Kidney (tissue), 14 donors: ENCODE results near the gene TXNDC2. TPM values are rescaled to one million over a fixed set of nuclear protein-coding genes. Genes with fewer than 3 reads are reported as not detected.

Source experiments
- DNase-seq, 5 donors: peaks; one replicate each; pipeline ENCODE4 v3.0.0-alpha.2; 2013 to 2020
- FAIRE-seq: peaks from 2 replicates; lab custom pipeline; 2012; peaks lifted over from hg19 to GRCh38; lab: Jason Lieb, UNC
- H3K27ac ChIP-seq, 2 donors: one replicate each; pipeline ENCODE4 v1.7.0; 2013; ENCODE audit warnings: low read depth in 2 of 2, low read length in 2 of 2, inconsistent platforms in 1 of 2
- H3K27me3 ChIP-seq: one replicate; pipeline ENCODE4 v1.7.1; 2013; ENCODE audit warnings: low read length, inconsistent platforms; ENCODE audit not compliant: control insufficient read depth, insufficient read depth
- H3K36me3 ChIP-seq, 3 donors: one replicate each; pipeline versions ENCODE4 v1.7.0 to v1.7.1; 2013; ENCODE audit warnings: low read length in 3 of 3, control low read depth in 1 of 3, inconsistent platforms in 1 of 3; ENCODE audit not compliant: insufficient read depth in 3 of 3, control insufficient read depth in 2 of 3
- H3K4me1 ChIP-seq, 3 donors: one replicate each; pipeline versions ENCODE4 v1.7.0 to v1.7.1; 2013; ENCODE audit warnings: low read length in 3 of 3, inconsistent platforms in 1 of 3, low read depth in 1 of 3; ENCODE audit not compliant: control insufficient read depth in 2 of 3, insufficient read depth in 2 of 3
- H3K4me3 ChIP-seq, 3 donors: one replicate each; pipeline versions ENCODE4 v1.7.0 to v1.8.1; 2013; ENCODE audit warnings: low read length in 3 of 3, control low read depth in 1 of 3, inconsistent platforms in 1 of 3
- H3K9ac ChIP-seq, 3 donors: one replicate each; pipeline versions ENCODE4 v1.7.0 to v1.7.1; 2013; ENCODE audit warnings: low read length in 3 of 3, control low read depth in 1 of 3, inconsistent platforms in 1 of 3
- H3K9me3 ChIP-seq, 3 donors: one replicate each; pipeline versions ENCODE4 v1.7.0 to v1.7.1; 2013; ENCODE audit warnings: low read length in 3 of 3, control low read depth in 1 of 3, inconsistent platforms in 1 of 3; ENCODE audit not compliant: control insufficient read depth in 2 of 3, insufficient read depth in 1 of 3
- CTCF ChIP-seq: IDR thresholded peaks from 3 replicates; pipeline ENCODE4 v1.5.1; 2012; ENCODE audit warnings: mild to moderate bottlenecking, moderate library complexity, borderline replicate concordance; ENCODE audit not compliant: insufficient read depth; ENCODE audit errors: extremely low read depth
- intact Hi-C: fragments of 100-400 bp; cut with DNase I; formaldehyde crosslinking; loops from one replicate; pipeline ENCODE4 v1.11.1; 2022
- polyA plus RNA-seq: library from polyadenylated mRNA; stranded (reverse); fragments of 350-450 nt; fragmentation: Illumina TruSeq; extraction: RNeasy Lipid Tissue Mini Kit (QIAGEN cat#74804); gene quantifications from one replicate; pipeline ENCODE4 v1.2.3, GENCODE V29; 2014; ENCODE audit warnings: low read depth, low replicate concordance; ENCODE audit not compliant: insufficient read depth
- total RNA-seq: library from RNA; stranded (reverse); fragmentation: NEBNext Ultra II Directional; extraction: Animal tissue kit (Norgen Biotek cat#: 25700); gene quantifications from one replicate; pipeline ENCODE4 v1.2.1, GENCODE V29; 2021
- donor health status: control.
- donor health status: control.
- donor health status: control.
- donor health status: control.
- donor health status: control.
- donor health status: DM: yes; HTN: yes; CAD: no.
- donor health status: Normal renal cell carcinoma (clear cell type).

Gene TXNDC2
- total and polyA plus RNA-seq, 2 donors from 2014 or later: 0.16 TPM; not detected in 1

DNA sequence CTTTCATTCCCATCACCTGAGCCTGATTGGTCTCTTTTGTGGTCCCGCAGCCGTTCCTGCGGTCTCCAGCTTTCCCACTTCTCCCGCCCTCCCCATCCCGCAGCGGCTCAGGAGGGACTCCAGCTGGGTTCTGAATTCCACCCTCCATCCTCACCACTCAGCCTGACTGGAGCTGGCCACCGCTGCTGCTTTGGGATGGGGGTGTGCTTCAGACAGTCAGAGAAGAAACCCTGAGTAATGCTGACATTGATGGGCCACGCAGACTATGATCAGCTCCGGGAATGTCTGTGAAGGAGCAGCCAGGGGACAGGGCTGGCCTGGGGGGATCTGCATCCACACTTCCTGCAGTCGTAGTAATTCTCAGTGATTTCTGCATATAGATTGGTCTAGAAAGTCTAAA is 45.9 kb upstream of the TXNDC2 start:
- H3K9me3 ChIP-seq: no peaks in the 10 kb centered on the region
- H3K36me3 ChIP-seq: no peaks in the 10 kb centered on the region
- DNase-seq: peak in 1 of 5 donors; percentile 27
- H3K27me3 ChIP-seq: no peaks in the 10 kb centered on the region
- intact Hi-C loops: no loop called here
- H3K27ac ChIP-seq: no peak overlapping the region
- no peak for TF ChIP-seq CTCF
- H3K4me3 ChIP-seq: no peak overlapping the region
- FAIRE-seq: no peak
- H3K4me1 ChIP-seq: peaks cover 2 to 6% (median 3%) of the 10 kb centered on the region in 3 donors
- no peak overlapping the region for H3K9ac ChIP-seq

- Histone ChIP-seq H3K4me1 (peaks cover 0 to 3% (median 3%) of the 10 kb centered on the region in 3 donors), H3K27ac (no peak overlapping the region)
Observed at GRCh38 chr18:9841752-9842151, 44.0 kb upstream of the TXNDC2 start.

GRCh38 chr18:9842448-9842847 is 43.3 kb upstream of the TXNDC2 start:
- DNase-seq (no peak), FAIRE-seq (no peak)
- Histone ChIP-seq H3K27ac (no peak overlapping the region), H3K9me3 (no peaks in the 10 kb centered on the region), H3K36me3 (no peaks in the 10 kb centered on the region), H3K27me3 (no peaks in the 10 kb centered on the region), H3K4me1 (peaks cover 0 to 3% (median 3%) of the 10 kb centered on the region in 3 donors), H3K9ac (no peak overlapping the region), H3K4me3 (no peak overlapping the region)
- no peak for TF ChIP-seq CTCF
- intact Hi-C loops: no loop called here

More at GRCh38 chr18:9841752-9842151, 44.0 kb upstream of the TXNDC2 start:
- TF ChIP-seq CTCF: no peak
- no peaks in the 10 kb centered on the region for H3K9me3 ChIP-seq
- FAIRE-seq (no peak), DNase-seq (no peak)
- H3K27me3 ChIP-seq: no peaks in the 10 kb centered on the region
- intact Hi-C loops: no loop called here
- H3K4me3 ChIP-seq: no peak overlapping the region
- no peaks in the 10 kb centered on the region for H3K36me3 ChIP-seq
- no peak overlapping the region for H3K9ac ChIP-seq

GRCh38 chr18:9845256-9845655 is 40.5 kb upstream of the TXNDC2 start:
- H3K27me3 ChIP-seq: no peaks in the 10 kb centered on the region
- no peak overlapping the region for H3K4me3 ChIP-seq
- DNase-seq (no peak), FAIRE-seq (no peak)
- no peak for TF ChIP-seq CTCF
- H3K9ac ChIP-seq: no peak overlapping the region
- intact Hi-C loops: no loop called here
- no peaks in the 10 kb centered on the region for H3K36me3 ChIP-seq
- H3K27ac ChIP-seq: no peak overlapping the region
- H3K9me3 ChIP-seq: no peaks in the 10 kb centered on the region
- no peaks in the 10 kb centered on the region for H3K4me1 ChIP-seq
